Right lobe of liver (tissue), 4 donors: Measurements from ENCODE around the gene UQCR10.

ENCODE experiments used
- POLR2A ChIP-seq: fragments of 450-650 bp; IDR thresholded peaks from one replicate; pipeline ENCODE4 v1.6.1; 2017; ENCODE audit warnings: antibody characterized with exemption, mild to moderate bottlenecking
- TF ChIP-seq, protein P1 (sequence below), 4 donors: fragments of 200-600 bp in 3 of 4; fragments of 450-650 bp in 1 of 4; IDR thresholded peaks; one replicate each; pipeline versions ENCODE4 v1.5.1 to v1.8.0; 2016 to 2022; ENCODE audit warnings: antibody characterized with exemption in 4 of 4, mild to moderate bottlenecking in 2 of 4
- donor health status: DM: no; HTN: no; CAD: no.
- donor health status: DM: no; HTN: no; CAD: no.
- donor health status: DM: no; HTN: yes; CAD: no.

DNA sequence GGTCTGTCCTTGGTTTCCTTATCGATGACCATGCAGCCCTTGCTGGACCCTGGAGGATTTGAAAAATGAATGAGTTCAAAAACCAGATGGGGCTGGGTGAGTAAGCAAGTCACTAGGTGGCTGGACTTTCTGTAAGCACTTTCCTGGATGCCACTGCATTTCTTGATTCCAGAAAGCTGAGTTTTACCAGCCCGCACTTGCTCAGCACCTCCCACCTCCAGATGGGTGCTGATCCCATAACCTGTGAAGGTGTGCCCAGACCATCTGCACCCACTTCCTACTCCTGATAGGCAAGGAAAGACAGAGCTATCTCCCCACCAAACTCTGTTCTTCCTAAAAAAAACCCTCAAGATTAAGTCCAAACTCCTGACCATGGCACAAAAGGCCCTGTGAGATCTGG, 49.8 kb downstream of the UQCR10 start:
- TF ChIP-seq, protein P1, sequence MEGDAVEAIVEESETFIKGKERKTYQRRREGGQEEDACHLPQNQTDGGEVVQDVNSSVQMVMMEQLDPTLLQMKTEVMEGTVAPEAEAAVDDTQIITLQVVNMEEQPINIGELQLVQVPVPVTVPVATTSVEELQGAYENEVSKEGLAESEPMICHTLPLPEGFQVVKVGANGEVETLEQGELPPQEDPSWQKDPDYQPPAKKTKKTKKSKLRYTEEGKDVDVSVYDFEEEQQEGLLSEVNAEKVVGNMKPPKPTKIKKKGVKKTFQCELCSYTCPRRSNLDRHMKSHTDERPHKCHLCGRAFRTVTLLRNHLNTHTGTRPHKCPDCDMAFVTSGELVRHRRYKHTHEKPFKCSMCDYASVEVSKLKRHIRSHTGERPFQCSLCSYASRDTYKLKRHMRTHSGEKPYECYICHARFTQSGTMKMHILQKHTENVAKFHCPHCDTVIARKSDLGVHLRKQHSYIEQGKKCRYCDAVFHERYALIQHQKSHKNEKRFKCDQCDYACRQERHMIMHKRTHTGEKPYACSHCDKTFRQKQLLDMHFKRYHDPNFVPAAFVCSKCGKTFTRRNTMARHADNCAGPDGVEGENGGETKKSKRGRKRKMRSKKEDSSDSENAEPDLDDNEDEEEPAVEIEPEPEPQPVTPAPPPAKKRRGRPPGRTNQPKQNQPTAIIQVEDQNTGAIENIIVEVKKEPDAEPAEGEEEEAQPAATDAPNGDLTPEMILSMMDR (IDR thresholded peaks at IDR 0.05), result no peak
- TF ChIP-seq POLR2A, result no peak
